Measurements from ENCODE around the gene S100A13. TPM values are rescaled to one million over a fixed set of nuclear protein-coding genes. Genes with fewer than 3 reads are reported as not detected.

Gene S100A13
- total and polyA plus RNA-seq, 10 of the 15 experiments (the other 5 are each of a cell fraction or from before 2014, with no cell fraction given) = 5.7 to 30.9 (median 9.1) TPM

DNA sequence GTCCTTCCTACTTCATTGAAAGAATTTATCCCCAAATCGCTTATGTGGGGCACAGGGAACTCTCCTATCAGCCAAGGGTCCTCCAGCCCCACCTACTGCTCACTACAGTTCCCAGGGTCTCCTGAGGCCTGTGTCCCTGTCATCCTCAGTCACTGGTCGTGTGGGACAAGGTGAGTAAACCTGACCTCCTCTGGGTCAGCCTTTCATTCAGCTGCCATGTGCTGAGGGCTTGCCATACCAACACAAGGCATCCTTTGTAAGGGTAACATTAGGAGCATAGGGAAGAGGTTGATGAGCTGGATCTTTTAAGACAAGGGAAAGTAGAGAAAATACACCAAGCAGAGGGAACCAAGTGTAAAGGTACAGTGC is 20.0 kb upstream of the S100A13 start:
- WGBS (ENCODE audit: insufficient coverage, insufficient replicate concordance, low lambda C conversion rate, missing lambda C conversion rate) = 71% methylated on average over 2 of the region's 2 CpGs
- DNase-seq (ENCODE audit: low read depth, low spot score) (no peak), ATAC-seq (peak; percentile 9; the same call in 2 of the 3 replicates), FAIRE-seq (no peak)
- Histone ChIP-seq H3K27me3 (replicated peaks in 1 of 2; ENCODE audit: control insufficient read depth in 2 of 2, insufficient read depth in 2 of 2, low read length in 1 of 2) (no peaks in the 10 kb centered on the region), H4K20me1 (ENCODE audit: control insufficient read depth, insufficient read depth) (no peaks in the 10 kb centered on the region), H3K4me3 (no peak overlapping the region), H3K9ac (ENCODE audit: control insufficient read depth, insufficient read depth, low read length) (no peak overlapping the region), H3K27ac (ENCODE audit: control insufficient read depth, insufficient read depth) (no peak overlapping the region), H3K9me3 (replicated peaks; ENCODE audit: control insufficient read depth, insufficient read depth, low read length) (no peaks in the 10 kb centered on the region), H3K36me3 (ENCODE audit: control insufficient read depth in 2 of 2, insufficient read depth in 2 of 2, low read length in 1 of 2) (peaks cover 10 to 37% of the 10 kb centered on the region in 2 experiments), H2AFZ (ENCODE audit: control insufficient read depth, low read depth, low read length) (no peak overlapping the region), H3K79me2 (ENCODE audit: control insufficient read depth, insufficient read depth, low read length) (no peaks in the 10 kb centered on the region; the same call in 1 of the 2 replicates), H3K4me2 (ENCODE audit: control insufficient read depth, insufficient read depth) (no peak overlapping the region), H3K4me1 (ENCODE audit: control insufficient read depth, insufficient read depth, low read length) (no peaks in the 10 kb centered on the region)
- ChIA-PET RAD21 (ENCODE audit: unreplicated experiment) (no interaction called here), SMC1A (ENCODE audit: uncharacterized antibody, unreplicated experiment) (interaction anchor here (0.8 kb wide), 1 partner anchor 13 kb away, joined by 5 read pairs; no protein-coding TSS in a partner anchor), CTCF (interaction anchor here (0.8 to 1.0 kb wide), 2 partner anchors 20 to 289 kb away, joined by 3 read pairs; partner anchors contain the start of gene S100A13), POLR2A (interaction anchor here (1.0 to 6.7 kb wide), 3 partner anchors 10 to 14 kb away, joined by 3 to 35 read pairs (median 6); partner anchors contain the start of gene CHTOP)
- no TSS peak for BruUV-seq (replicated peaks)
- intact Hi-C loops (cut with micrococcal nuclease; ENCODE audit: unreplicated experiment) = no loop called here
- in situ Hi-C loops (cut with MboI) = no loop called here
- TF ChIP-seq POLR2AphosphoS5 (IDR thresholded peaks at IDR 0.05; ENCODE audit: low read length) = peak; percentile 59
- TF ChIP-seq POLR2A (IDR thresholded peaks at IDR 0.05; ENCODE audit: low read depth, low read length) = peak; percentile 60
- TF ChIP-seq PML (IDR thresholded peaks at IDR 0.05; ENCODE audit: low read length) = peak; percentile 55; the same call in 1 of the 2 replicates
- no peak for TF ChIP-seq POU2F2 (IDR thresholded peaks at IDR 0.05; ENCODE audit: borderline replicate concordance, low read depth, low read length)
- TF ChIP-seq CHD4 (IDR thresholded peaks at IDR 0.05) = no peak
- peak; percentile 13; the same call in 1 of the 2 replicates for TF ChIP-seq SMAD5 (IDR thresholded peaks at IDR 0.05; ENCODE audit: low read depth)

DNA sequence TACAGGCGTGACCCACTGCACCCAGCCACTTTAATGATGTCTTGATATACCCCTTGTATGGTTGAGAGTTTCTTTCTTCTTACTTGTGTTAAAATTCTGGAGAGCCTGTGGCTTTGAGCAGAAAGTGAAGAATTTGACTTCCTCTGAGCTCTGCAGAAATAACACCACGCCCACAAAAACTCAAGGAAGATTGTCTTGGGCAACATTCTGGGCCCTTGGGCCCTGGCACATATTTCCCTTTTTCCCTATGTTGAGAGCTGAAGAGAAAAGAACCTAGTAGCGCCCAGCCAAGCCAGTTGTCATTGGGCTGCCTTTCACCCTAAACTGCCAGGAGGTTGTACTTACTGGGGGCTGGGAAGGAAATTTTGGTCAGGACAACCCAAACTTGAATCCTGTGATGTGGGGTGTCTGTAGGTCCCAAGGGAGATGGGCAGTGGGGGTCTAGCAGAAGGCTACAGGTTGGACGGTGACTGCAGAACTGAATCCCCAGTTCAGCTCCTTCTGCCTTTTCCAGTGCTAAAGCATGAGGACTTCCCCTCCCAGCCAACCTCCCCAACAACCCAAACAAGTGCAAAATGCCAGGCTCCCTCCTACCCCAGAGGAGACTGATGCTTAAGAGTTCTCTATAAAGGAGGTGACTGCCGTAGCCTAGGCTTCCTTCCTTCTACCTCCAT is 19.5 kb upstream of the S100A13 start:
- Histone ChIP-seq H3K9me3 (replicated peaks; ENCODE audit: control insufficient read depth, insufficient read depth, low read length) (no peaks in the 10 kb centered on the region), H3K36me3 (ENCODE audit: control insufficient read depth in 2 of 2, insufficient read depth in 2 of 2, low read length in 1 of 2) (peaks cover 12 to 41% of the 10 kb centered on the region in 2 experiments), H3K4me2 (ENCODE audit: control insufficient read depth, insufficient read depth) (no peak overlapping the region), H2AFZ (ENCODE audit: control insufficient read depth, low read depth, low read length) (no peak overlapping the region), H4K20me1 (ENCODE audit: control insufficient read depth, insufficient read depth) (no peaks in the 10 kb centered on the region), H3K79me2 (ENCODE audit: control insufficient read depth, insufficient read depth, low read length) (no peaks in the 10 kb centered on the region; the same call in 1 of the 2 replicates), H3K9ac (ENCODE audit: control insufficient read depth, insufficient read depth, low read length) (no peak overlapping the region), H3K27ac (ENCODE audit: control insufficient read depth, insufficient read depth) (no peak overlapping the region), H3K4me3 (no peak overlapping the region), H3K4me1 (ENCODE audit: control insufficient read depth, insufficient read depth, low read length) (no peaks in the 10 kb centered on the region), H3K27me3 (replicated peaks in 1 of 2; ENCODE audit: control insufficient read depth in 2 of 2, insufficient read depth in 2 of 2, low read length in 1 of 2) (no peaks in the 10 kb centered on the region)
- intact Hi-C loops (cut with micrococcal nuclease; ENCODE audit: unreplicated experiment) (no loop called here), in situ Hi-C loops (cut with MboI) (no loop called here)
- SMC1A ChIA-PET (ENCODE audit: uncharacterized antibody, unreplicated experiment) = interaction anchor here (0.8 kb wide), 1 partner anchor 12 kb away, joined by 5 read pairs; no protein-coding TSS in a partner anchor
- DNase-seq (ENCODE audit: low read depth, low spot score) (no peak), ATAC-seq (no peak), FAIRE-seq (no peak)
- no TSS peak for BruUV-seq (replicated peaks)
- WGBS (ENCODE audit: insufficient coverage, insufficient replicate concordance, low lambda C conversion rate, missing lambda C conversion rate) = 94% methylated on average over 5 of the region's 5 CpGs
- POLR2A ChIA-PET = interaction anchor here (1.0 to 6.7 kb wide), 3 partner anchors 9 to 14 kb away, joined by 3 to 35 read pairs (median 6); partner anchors contain the start of gene CHTOP
- RAD21 ChIA-PET (ENCODE audit: unreplicated experiment) = no interaction called here
- CTCF ChIA-PET = interaction anchor here (0.8 to 1.0 kb wide), 3 partner anchors 19 to 290 kb away, joined by 3 to 4 read pairs (median 3); partner anchors contain the start of gene S100A13
- TF ChIP-seq ASH2L (IDR thresholded peaks at IDR 0.05; ENCODE audit: borderline replicate concordance, low read depth) = no peak
- peak; percentile 64 for TF ChIP-seq POLR2AphosphoS5 (IDR thresholded peaks at IDR 0.05; ENCODE audit: low read length)
- TF ChIP-seq NR2F1 (conservative IDR thresholded peaks at IDR 0.05) = no peak
- TF ChIP-seq, protein P1, sequence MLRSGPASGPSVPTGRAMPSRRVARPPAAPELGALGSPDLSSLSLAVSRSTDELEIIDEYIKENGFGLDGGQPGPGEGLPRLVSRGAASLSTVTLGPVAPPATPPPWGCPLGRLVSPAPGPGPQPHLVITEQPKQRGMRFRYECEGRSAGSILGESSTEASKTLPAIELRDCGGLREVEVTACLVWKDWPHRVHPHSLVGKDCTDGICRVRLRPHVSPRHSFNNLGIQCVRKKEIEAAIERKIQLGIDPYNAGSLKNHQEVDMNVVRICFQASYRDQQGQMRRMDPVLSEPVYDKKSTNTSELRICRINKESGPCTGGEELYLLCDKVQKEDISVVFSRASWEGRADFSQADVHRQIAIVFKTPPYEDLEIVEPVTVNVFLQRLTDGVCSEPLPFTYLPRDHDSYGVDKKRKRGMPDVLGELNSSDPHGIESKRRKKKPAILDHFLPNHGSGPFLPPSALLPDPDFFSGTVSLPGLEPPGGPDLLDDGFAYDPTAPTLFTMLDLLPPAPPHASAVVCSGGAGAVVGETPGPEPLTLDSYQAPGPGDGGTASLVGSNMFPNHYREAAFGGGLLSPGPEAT (IDR thresholded peaks at IDR 0.05; ENCODE audit: low read depth) = no peak
- TF ChIP-seq SPI1 (IDR thresholded peaks at IDR 0.05; ENCODE audit: borderline replicate concordance, insufficient read depth, low read depth, low read length) = no peak
- TF ChIP-seq SMAD5 (IDR thresholded peaks at IDR 0.05; ENCODE audit: low read depth) = 0 out of 2 replicates have a peak, but pooled peaks have one; percentile 20
- no peak for TF ChIP-seq JUND (IDR thresholded peaks at IDR 0.05; ENCODE audit: low read depth, low read length)
- no peak for TF ChIP-seq SUPT20H (IDR thresholded peaks at IDR 0.05; ENCODE audit: borderline replicate concordance, control insufficient read depth, low read depth, low read length)
- no peak for TF ChIP-seq GABPA (IDR thresholded peaks at IDR 0.05; ENCODE audit: low read depth)
- TF ChIP-seq DPF2 (IDR thresholded peaks at IDR 0.05) = no peak
- no peak for TF ChIP-seq FOXM1 (IDR thresholded peaks at IDR 0.05; ENCODE audit: low read depth, low read length)
